DND-41 (cell line): ENCODE data around the gene ANKRD11.

Source experiments
- EZH2 ChIP-seq: IDR thresholded peaks from 3 replicates; pipeline ENCODE4 v1.6.1; 2012; ENCODE audit warnings: borderline replicate concordance, low read depth, mild to moderate bottlenecking, moderate library complexity, low read length, inconsistent platforms; ENCODE audit not compliant: severe bottlenecking
- TF ChIP-seq, protein P1 (sequence below): IDR thresholded peaks from 2 replicates; pipeline ENCODE4 v1.5.1; 2012; ENCODE audit warnings: borderline replicate concordance, low read length, moderate library complexity, mild to moderate bottlenecking; ENCODE audit not compliant: poor library complexity, severe bottlenecking; ENCODE audit errors: extremely low read depth

- TF ChIP-seq, protein P1, sequence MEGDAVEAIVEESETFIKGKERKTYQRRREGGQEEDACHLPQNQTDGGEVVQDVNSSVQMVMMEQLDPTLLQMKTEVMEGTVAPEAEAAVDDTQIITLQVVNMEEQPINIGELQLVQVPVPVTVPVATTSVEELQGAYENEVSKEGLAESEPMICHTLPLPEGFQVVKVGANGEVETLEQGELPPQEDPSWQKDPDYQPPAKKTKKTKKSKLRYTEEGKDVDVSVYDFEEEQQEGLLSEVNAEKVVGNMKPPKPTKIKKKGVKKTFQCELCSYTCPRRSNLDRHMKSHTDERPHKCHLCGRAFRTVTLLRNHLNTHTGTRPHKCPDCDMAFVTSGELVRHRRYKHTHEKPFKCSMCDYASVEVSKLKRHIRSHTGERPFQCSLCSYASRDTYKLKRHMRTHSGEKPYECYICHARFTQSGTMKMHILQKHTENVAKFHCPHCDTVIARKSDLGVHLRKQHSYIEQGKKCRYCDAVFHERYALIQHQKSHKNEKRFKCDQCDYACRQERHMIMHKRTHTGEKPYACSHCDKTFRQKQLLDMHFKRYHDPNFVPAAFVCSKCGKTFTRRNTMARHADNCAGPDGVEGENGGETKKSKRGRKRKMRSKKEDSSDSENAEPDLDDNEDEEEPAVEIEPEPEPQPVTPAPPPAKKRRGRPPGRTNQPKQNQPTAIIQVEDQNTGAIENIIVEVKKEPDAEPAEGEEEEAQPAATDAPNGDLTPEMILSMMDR, result no peak
- no peak for TF ChIP-seq EZH2
Measured at GRCh38 chr16:89437251-89437987, 52.9 kb downstream of the ANKRD11 start.
